HG03558 (cell line): Measurements from ENCODE around the gene KRTAP5-4.
"Not testable (repeated sequence)": the region's sequence is repeated elsewhere in the genome, so short reads cannot be mapped to it uniquely, and the experiment has no call there.

ENCODE experiments used
- ATAC-seq: cut with Tn5 transposase; IDR thresholded peaks from one replicate; pipeline ENCODE4 v1.9.1; 2021; ENCODE audit warnings: moderate number of reproducible peaks; ENCODE audit not compliant: unreplicated experiment; ENCODE audit errors: extremely low read depth

The KRTAP5-4 gene

DNA sequence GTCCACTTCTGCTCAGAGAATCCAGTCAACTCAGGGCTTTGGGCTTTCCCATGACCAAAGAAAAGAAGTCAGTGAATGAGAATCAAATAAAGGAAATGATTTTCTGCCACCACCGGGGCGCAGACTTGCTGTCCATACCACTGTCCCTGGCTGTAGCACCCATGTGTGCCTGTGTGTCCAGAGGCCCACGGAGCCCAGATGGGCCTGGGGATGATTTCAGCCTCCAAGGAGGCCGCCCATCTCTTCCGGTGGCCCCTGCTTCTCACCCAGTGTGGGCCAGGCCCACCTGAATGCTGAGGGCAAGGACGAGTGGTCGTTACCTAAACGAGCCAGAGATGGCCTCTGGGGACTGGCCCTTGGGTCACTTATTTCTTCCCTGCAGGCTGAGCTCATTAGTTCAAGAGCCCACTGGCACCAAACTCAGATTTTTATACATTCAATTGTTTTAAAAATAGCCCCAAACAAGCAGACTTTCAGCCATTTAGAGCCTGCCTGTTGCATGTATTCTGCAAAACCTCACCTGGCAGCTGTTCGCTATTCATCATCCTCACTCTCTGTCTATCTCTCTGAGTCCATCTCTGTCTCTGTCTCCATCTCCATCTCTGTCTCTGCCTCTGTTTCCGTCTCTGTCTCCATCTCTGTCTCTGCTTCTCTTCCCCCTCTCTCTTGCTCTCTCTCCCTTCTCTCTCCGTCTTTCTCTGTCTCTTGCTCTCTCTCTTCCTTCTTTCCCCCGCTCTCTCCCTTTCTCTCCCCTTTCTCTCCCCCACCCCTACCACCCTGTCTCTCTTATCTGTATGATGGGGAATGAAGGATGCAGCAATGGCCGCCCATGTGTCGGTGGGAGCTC lies 31.8 kb upstream of the KRTAP5-4 start:
- no peak for ATAC-seq

DNA sequence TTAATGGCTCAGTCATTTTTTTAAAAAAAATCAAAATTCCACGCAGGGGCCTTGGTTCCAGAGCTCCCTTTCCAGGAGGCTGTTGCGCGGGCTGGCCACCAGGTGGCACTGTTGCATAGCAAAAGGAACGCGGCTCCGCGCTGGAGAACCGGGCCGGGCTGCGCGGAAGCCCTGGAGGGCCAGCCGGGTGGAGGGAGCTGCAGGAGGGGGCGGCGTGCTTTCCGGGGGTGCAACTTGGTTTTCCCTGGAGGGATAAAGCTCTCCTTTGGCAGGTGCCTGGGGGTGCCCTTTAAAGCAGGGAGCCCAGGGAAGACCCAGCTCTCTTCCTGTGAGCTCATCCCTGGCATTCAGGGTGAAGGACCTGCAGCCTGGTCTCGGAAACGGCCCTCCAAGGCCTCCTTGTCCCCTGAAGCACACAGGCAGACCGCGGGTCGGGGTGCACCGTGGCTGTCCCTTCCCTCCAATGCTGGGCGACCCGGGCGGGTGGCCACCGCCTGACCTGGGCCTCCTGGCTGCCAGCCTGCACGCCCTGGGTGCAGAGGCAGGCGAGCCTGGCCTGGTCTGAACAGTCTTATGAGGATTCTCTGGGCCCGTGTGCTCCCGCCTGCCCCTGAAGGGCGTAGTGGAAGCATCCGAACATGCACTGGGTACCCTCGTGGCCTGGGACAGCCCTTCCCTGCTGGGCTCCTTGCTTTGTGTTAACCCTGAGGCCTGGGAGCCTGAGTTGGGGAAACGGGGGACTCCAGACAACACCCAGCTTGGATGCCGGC lies 31.0 kb upstream of the KRTAP5-4 start:
- no peak for ATAC-seq

DNA sequence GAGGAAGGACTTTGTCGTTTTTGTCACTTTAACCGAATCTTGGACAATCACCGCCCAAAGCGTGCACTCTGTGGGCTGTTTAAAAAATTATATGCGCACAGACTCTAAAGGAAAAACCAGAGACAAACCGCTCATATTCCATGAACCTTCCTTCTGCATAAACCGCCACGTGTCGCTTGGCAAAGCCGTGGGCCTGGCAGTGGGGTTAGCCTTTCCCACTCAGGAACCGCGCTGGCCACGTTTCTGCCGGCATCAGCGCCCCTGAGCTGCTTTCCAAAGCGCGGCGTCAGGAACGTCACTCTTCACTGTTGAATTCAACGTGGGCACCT lies 30.5 kb upstream of the KRTAP5-4 start:
- ATAC-seq = no peak

DNA sequence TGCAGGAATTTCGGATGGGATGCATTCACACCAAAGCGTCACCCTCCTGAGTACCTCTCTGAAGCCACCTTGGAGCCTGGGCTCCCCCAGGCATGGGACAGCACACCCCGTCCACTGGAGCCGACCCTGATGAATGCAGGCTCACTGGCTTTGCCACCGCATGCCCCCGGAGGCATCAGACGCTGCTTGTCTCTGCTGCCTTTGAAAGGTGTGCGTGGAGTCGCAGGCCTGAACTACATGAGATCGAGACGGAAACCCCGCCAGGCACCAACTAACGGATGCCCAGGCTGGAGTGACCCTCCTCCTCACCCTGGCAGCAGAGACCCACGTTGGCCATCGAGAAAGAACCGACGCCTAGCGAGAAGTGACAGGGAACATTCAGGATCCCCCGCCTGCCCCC lies 30.1 kb upstream of the KRTAP5-4 start:
- no peak for ATAC-seq

- no peak for ATAC-seq
Observed at GRCh38 chr11:1651411-1651980, 29.6 kb upstream of the KRTAP5-4 start.

DNA sequence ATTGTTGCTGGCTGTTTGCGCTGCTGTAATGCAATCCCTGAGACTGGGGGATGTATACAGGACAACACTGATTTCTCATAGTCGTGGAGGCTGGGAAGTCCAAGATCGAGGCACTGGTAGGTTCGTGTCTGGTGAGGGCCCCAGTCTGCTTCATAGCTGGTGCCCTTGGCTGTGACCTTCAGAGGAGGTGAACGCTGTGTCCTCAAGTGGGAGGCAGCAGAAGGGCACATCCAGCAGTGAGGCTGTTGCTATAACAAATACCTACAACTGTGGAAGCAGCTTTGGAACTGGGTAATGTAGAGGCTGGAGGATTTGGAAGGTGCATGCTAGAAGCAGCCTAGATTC lies 29.0 kb upstream of the KRTAP5-4 start:
- ATAC-seq = no peak

DNA sequence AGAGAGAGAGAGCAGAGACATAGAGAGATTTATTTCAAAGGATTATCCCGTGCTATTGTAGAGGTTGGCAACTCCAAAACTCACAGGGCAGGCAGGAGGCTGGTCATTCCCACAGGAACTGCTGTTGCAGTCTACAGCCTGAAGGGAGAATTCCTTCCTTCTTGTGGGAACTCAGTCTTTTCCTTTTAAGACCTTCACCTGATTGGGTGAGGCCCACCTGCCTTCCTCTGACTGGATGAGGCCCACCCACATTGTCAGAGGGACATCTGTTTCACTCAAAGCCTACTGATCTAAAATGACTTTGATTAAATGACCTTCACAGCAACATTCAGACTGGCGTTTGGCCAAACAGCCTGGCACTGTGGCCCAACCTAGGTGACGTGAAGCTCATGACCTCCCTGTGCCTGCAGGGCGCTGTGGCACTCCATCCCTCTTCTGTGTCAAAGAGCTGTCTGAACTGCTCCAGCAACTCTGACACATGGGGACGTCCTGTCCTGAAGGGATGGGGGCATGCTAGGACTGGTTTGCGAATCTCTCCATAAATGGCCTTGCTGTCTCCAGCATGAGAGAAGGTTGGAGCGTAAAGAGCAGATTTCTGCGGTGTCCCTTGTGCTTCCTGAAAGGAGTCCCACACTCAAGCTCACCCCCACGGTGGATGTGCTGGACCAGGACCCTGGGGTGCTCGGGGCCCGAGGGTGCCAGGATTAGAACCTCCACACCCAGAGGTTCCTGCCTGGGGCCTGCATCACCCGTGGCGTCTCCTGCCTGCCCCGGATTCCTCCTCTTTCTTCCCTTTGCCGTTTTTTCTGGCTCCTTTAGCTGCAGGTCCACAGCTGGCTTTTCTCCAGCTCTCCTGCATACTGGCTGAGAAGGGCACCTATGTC lies 28.3 kb upstream of the KRTAP5-4 start:
- ATAC-seq = no peak

GRCh38 chr11:1648653-1649420 lies 26.9 kb upstream of the KRTAP5-4 start:
- no peak for ATAC-seq

DNA sequence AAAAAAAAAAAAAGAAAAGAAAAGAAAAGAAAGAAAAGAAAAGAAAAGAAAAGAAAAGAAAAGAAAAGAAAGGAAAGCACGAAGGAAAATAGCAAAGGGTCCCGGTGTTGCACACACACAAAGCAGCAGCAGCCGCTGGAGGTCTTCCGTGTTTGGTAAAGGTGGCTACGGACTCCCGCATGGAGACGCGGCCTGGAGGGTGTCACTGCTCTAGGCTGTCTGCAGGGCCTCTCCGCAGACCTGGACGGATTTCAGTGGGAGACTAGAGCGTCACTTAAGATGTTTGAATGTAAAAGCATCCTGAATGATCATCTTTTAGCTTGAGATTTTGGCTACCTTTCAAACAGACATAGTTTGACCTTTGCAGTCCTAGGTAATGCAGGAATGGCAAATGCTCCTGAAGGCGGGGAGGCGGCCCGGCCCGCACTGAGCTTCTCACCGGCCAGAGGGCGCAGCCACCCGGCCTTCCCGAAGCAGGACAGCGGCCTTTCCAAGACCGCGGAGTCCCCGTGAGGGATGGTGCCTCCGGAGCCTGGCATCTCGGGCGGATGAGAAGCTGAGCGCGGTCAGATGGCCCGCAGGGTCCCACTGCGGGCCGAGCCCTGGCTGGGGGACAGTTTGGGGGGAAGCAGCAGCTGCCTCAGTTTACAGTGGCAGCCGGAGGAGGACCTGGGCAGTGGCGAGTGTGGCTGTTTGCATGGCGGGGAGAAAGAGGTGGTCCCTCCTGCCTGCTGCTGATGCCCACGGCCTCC lies 26.1 kb upstream of the KRTAP5-4 start:
- ATAC-seq = no peak

DNA sequence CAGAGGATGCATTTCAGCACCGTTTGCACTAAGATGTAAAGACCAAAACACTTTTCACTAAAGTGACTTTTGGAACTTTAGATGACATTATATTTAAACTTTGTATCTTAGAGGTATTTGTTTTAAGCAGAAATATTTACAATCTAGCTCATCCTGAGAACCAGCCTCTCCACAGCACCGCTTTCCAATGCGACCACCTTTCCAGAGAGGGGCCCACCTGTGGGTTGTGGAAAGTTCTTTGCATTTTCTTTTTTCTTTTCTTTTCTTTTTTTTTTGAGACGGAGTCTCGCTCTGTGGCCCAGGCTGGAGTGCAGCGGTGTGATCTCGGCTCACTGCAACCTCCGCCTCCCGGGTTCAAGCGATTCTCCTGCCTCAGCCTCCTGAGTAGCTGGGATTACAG lies 24.6 kb upstream of the KRTAP5-4 start:
- ATAC-seq = not testable (repeated sequence)

DNA sequence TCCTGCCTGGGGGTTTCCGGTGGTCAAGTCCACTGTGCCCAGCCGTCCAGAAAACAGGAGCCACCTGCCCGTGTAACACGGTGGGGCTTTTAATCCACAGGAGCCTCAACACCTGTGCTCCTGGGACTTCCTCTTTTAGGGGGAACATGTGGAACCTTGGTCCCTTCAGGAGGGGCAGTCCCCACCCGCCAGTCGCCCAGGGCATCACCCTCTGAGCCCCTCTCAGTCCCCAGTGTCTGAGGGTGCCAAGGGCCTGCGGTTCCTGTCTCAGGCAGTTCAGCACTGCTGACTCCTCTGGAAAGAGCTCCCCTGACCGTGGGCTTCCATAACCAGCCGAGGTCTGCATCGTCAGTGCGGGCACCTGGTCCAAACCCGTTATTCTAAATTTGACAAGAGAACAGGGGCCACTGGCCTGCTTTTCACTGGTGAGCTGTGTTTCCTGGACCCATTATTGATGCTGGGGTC lies 23.5 kb upstream of the KRTAP5-4 start:
- no peak for ATAC-seq

DNA sequence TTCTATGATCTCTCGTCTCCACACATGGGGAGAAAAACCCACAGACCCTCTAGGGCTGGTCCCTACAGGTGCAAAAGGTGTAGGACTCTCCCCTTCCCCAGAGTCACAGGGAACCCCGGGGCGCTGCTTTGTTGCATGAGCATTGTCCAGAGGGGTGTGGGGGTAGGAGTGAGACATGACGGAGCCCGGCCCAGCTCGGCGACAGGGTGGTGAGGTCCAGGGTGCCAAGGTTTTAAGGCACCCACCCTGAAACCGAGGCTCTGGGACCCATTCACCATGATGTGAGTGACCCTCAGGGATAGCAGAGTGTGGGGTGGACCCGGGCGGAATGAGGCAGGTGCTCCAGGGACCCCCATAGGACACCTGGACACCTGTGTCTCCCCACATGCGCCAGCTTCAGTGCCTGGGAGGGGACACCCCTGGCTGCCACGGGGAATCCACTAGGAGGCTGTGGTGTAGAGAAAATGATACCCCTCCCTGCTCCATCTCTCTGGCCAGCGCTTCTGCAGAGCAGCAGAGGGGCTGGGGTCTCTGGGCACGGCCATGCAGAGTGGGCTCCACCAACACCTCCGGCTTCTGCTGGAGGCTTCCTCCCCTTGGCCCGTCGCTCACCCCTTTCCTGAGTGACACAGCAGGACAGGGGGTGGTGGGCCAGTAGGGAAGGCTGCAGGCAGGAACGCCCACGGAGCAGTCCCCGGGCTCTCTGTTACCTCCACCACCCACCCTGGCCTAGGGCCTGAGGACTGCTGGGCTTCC lies 22.8 kb upstream of the KRTAP5-4 start:
- no peak for ATAC-seq

GRCh38 chr11:1643146-1643690 lies 21.3 kb upstream of the KRTAP5-4 start:
- no peak for ATAC-seq

DNA sequence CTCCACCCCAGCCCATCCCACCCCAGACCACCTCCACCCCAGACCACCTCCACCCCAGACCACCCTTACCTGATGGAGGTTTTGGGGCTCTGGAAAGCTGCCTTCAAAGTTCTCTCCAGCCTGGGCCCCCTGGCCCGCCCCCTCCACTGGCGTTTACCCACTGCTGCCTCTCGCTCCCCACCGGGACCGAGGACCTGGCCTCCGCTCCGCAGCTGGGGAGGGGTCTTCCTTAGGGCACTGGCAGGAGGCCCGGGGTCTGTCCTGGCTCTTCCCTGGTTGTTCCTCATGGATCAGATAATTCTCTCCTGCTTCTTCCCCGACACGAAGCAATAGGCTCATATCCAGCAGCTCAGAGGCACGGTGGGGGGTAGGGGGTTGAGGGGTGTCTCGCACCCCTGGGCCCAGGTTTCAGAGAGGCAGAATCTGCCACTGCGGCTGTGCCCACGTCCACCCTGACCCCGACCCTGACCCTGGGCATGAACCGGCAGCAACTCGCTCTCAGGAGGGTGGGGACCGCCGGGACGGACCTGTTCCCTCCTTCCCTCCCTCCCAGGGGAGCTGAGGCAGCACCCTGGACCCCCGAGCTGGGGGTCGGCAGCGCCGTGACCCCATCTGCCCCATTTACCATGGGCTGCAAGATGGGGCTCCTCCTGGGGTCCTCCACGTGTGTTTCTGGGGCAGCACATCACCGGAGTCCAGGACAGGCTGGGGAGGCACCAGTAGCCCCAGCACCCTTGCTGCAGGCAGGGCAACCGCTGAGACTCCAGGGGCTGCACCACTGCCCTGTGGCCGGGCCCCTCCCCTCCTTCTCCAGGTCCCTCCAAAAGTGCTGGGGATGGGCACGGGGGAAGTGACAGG lies 20.6 kb upstream of the KRTAP5-4 start:
- no peak for ATAC-seq

DNA sequence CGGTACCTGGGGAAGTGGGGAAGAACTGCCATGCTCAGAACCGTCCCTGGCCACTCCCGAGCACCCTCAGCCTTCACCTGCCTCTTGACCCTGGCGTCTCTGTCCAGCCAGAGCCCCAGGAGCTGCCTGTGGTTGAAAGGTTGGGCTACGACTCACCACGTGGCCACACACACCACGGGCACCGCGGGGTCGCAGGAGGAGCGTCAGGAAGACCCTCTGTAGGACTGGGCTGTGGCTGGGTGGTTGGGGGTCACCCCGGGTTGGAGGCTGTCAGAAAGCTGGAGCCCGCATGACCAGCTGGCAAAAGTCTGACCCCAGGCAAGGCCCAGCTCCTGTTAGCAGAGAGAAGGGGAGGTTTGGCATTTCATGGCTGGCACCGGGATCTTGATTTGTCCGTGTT lies 19.2 kb upstream of the KRTAP5-4 start:
- no peak for ATAC-seq

DNA sequence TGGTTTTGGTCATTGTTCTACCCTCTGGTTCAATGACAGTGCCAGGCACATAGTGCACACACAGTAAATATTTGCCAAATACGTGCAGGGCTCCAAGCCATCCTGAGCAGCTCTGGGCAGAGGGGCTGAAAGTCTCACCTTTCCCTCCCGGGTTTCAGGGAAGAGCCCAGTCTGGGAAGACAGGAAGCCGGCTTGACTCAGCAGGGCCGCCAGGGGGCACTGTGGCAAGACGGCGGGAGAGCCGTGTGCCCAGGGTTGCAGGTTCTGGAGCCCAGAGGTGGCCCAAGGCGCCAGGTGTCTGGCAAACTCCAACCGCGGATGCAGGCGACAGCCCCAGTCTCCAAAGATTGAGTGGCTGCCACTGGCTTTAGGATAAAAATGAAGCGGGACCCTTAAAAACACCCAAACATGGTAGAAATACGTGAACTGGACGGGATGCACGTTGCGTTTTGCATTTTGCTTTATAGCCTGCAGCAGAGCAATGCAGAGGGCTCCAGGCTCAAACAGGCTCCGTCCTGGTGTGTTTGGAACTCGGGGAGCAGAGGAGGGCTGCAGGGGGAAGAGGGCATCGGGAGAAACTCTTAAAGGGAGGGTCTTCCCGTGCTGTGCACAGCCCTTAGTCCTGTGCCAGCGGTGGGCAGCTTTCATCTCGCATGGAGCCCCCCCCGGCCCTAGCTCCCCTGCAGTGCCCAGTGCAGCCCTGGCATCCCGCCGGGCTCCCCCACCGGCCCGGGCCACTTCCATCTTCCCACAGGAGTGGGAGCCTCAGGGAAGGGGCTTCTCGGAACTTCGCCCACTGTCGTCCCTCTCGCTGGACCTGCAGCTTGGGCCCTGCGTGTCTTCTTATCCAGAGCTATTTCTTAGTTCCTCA lies 18.4 kb upstream of the KRTAP5-4 start:
- ATAC-seq = no peak
